Activated naive CD4-positive, alpha-beta T cell (primary cell): ENCODE measurements around the gene TFG.

Experiments
- DNase-seq, 4 experiments: peaks; one replicate each; lab custom pipeline; 2025; lab: John Stamatoyannopoulos, UW

Gene TFG

GRCh38 chr3:100756441-100756840 lies 47.1 kb downstream of the TFG start:
- DNase-seq = no peak

- DNase-seq = no peak
Observed at GRCh38 chr3:100759159-100759558, 49.9 kb downstream of the TFG start.

GRCh38 chr3:100759950-100760349 lies 50.7 kb downstream of the TFG start:
- no peak for DNase-seq

- DNase-seq = no peak
Observed at GRCh38 chr3:100760377-100760776, 51.1 kb downstream of the TFG start.

GRCh38 chr3:100761211-100761942 lies 52.1 kb downstream of the TFG start:
- DNase-seq = no peak

- DNase-seq = no peak
Observed at GRCh38 chr3:100761951-100762350, 52.7 kb downstream of the TFG start.

GRCh38 chr3:100765437-100765975 lies 56.2 kb downstream of the TFG start:
- DNase-seq = no peak

- DNase-seq = no peak
Observed at GRCh38 chr3:100766069-100766468, 56.8 kb downstream of the TFG start.

GRCh38 chr3:100769693-100770092 lies 60.4 kb downstream of the TFG start:
- no peak for DNase-seq

- no peak for DNase-seq
Observed at GRCh38 chr3:100775226-100775625, 65.9 kb downstream of the TFG start.

- DNase-seq = no peak
Observed at GRCh38 chr3:100775669-100776068, 66.4 kb downstream of the TFG start.

GRCh38 chr3:100776097-100776729 lies 66.9 kb downstream of the TFG start:
- DNase-seq = no peak

GRCh38 chr3:100776746-100777145 lies 67.5 kb downstream of the TFG start:
- no peak for DNase-seq

- DNase-seq = no peak
Observed at GRCh38 chr3:100777271-100777670, 68.0 kb downstream of the TFG start.

- DNase-seq = no peak
Observed at GRCh38 chr3:100779480-100779879, 70.2 kb downstream of the TFG start.

- DNase-seq = no peak
Observed at GRCh38 chr3:100780071-100780622, 70.9 kb downstream of the TFG start.

GRCh38 chr3:100781301-100781700 lies 72.0 kb downstream of the TFG start:
- no peak for DNase-seq

GRCh38 chr3:100782348-100782747 lies 73.1 kb downstream of the TFG start:
- no peak for DNase-seq

- no peak for DNase-seq
Observed at GRCh38 chr3:100782906-100783305, 73.6 kb downstream of the TFG start.

GRCh38 chr3:100783619-100784018 lies 74.3 kb downstream of the TFG start:
- no peak for DNase-seq

GRCh38 chr3:100789579-100789978 lies 80.3 kb downstream of the TFG start:
- DNase-seq = no peak

- no peak for DNase-seq
Observed at GRCh38 chr3:100796556-100796955, 87.3 kb downstream of the TFG start.

- DNase-seq = no peak
Observed at GRCh38 chr3:100798012-100798411, 88.7 kb downstream of the TFG start.
